HG03196 (cell line): Measurements from ENCODE around the gene ATP5PB.
A peak's percentile ranks its signal among the peaks of the same experiment; 100 is the strongest.

Experiments used
- ATAC-seq: cut with Tn5 transposase; IDR thresholded peaks from one replicate; pipeline ENCODE4 v1.9.1; 2021; ENCODE audit not compliant: unreplicated experiment

Gene ATP5PB

GRCh38 chr1:111474521-111474920, 25.3 kb downstream of the ATP5PB start:
- no peak for ATAC-seq

- peak; percentile 38 for ATAC-seq
Observed at GRCh38 chr1:111475701-111476100, 26.4 kb downstream of the ATP5PB start.

DNA sequence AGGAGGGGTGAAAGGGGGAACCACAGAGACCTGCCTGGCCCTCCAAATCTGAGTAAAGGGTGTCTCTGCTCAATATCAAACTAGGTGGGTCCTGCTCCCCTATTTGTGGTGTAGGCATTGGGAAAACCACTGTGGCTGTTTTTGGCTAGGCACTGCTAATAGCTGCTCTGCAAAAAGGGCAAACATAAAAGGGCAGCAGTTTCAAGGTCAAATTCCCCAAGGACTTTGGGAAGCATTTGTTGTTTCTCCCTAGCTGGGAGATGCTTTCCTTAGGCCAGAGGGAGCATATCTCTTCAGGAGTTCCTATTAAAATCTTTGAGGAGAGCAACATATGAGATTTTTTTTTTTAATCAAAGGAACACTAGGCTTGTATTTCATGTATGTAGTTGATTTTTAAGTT, 26.9 kb downstream of the ATP5PB start:
- no peak for ATAC-seq

DNA sequence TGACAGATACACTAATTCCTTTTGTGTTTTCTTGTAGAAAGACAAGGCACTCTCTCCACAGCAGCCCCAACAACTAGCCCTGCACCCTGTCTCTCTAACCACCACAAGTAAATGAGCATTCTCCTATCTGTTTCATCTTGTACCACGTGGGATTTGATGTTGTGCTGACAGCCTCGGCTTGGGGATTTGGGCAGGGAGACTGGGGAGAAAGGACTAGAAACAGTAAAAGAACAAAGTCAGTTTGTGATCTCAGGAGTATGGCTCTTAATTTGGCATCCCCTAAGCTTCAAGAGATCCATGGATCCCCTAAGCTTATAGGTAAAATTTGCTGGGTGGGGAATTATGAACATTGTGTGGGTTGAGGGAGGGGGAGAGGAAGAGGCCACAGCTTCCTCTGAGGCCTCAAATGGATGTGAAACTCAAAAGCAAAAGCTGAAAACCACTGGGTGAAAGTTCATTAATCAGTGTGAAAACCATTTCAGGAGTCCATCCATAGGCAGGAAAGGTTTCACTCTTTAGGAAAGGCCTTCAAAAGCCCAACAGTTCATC, 27.6 kb downstream of the ATP5PB start:
- peak; percentile 43 for ATAC-seq

- no peak for ATAC-seq
Observed at GRCh38 chr1:111480674-111481073, 31.4 kb downstream of the ATP5PB start.

- ATAC-seq, result no peak
Observed at GRCh38 chr1:111481387-111482221, 32.3 kb downstream of the ATP5PB start.

GRCh38 chr1:111483166-111483565, 33.9 kb downstream of the ATP5PB start:
- no peak for ATAC-seq

GRCh38 chr1:111483876-111484275, 34.6 kb downstream of the ATP5PB start:
- no peak for ATAC-seq

GRCh38 chr1:111484391-111485026, 35.2 kb downstream of the ATP5PB start:
- ATAC-seq, result no peak

GRCh38 chr1:111486431-111486830, 37.2 kb downstream of the ATP5PB start:
- ATAC-seq, result no peak

- ATAC-seq, result no peak
Observed at GRCh38 chr1:111487133-111487532, 37.9 kb downstream of the ATP5PB start.

DNA sequence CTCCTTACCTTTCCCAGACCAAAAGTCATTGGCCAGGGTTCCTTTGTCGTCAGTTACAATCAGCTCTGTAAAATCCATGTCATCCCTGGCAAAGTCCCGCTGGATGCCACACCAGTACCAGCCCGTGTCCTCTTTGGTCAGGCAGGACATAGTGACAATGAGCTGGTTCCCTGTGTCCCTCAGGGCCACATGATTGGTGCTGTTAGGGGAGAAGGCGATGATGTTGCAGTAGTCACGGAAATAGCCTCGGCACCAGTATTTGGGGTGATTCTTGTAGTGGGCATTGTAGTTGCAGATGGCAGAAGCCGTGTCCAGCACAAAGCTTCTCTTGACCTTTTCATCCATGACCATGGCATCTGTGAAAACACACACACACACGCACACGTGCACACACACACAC, 39.4 kb downstream of the ATP5PB start:
- ATAC-seq, result no peak

DNA sequence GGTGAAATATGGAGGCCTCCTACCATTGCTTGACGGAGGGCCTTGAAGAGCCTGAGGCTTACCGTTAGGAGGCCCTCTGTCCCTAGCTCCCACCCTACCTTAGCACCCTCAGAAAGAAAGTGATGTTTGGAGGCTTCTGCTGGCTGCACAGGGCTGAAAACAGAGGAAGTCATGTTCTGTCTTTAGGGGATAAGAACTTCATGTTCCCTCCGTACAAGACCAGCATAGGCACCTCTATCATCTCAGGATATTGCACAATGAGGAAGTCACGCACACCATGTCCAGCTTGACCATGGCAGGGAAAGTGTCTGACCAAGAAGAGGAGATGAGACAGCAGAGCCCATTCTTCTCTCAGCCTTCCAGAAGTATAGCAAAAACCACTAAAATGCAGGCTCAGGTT, 40.3 kb downstream of the ATP5PB start:
- no peak for ATAC-seq

- no peak for ATAC-seq
Observed at GRCh38 chr1:111490220-111490619, 41.0 kb downstream of the ATP5PB start.

DNA sequence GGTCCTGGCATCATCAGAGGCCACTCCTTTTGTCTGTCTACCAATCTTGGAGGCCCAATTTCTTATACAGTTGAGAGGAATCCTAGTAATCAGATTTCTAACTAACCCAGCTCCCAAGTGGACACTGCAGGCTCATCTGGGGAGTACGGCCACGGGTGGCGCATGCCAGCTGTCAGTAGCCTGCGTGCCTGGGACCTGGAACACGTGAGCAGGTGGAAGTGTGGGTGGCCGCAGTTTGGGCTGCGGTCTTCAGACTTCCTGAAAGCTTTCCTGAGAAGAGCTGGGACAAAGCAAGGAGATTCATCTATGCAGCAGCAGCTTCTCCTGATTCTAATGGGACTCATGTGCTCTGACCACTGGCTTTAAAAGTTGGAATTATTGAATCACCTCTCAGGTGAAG, 41.8 kb downstream of the ATP5PB start:
- ATAC-seq, result no peak

DNA sequence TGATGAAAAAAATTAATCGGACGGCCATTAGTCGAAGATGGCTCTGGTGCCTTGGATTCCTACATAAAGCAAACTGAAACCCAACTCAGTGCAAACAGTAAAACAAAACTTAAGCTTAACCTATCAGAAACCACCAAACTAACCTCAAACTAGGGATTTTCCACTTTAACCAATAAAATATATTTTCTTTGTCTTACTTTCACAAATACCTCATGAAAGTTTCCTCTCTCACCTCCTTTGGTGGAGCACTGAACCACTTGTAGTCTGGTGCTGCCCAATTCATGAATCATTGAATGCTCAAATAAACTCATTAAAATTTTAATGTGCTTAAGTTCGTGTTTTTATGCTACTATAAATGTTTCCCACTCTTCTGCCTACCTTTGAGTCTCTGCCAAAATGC, 47.1 kb downstream of the ATP5PB start:
- no peak for ATAC-seq

DNA sequence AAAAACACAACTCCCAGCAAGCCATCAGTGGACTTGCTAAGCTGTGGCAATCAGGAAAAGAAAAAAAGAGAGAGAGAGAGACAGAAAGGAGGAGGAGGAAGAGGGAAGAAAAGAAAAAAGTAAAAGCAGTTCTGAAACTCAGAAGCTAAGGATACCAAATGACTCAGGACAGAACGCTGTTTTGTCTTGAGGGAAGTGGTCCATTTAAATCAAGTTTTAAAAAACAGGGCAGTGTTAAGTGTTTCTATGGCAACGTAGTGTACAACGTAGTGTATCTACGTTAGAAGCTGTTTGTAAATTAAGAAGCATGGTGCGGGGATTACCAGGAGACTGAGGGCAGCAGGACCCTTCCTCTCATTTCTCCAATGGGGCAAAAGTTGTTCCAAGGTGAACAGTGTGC, 48.3 kb downstream of the ATP5PB start:
- no peak for ATAC-seq

DNA sequence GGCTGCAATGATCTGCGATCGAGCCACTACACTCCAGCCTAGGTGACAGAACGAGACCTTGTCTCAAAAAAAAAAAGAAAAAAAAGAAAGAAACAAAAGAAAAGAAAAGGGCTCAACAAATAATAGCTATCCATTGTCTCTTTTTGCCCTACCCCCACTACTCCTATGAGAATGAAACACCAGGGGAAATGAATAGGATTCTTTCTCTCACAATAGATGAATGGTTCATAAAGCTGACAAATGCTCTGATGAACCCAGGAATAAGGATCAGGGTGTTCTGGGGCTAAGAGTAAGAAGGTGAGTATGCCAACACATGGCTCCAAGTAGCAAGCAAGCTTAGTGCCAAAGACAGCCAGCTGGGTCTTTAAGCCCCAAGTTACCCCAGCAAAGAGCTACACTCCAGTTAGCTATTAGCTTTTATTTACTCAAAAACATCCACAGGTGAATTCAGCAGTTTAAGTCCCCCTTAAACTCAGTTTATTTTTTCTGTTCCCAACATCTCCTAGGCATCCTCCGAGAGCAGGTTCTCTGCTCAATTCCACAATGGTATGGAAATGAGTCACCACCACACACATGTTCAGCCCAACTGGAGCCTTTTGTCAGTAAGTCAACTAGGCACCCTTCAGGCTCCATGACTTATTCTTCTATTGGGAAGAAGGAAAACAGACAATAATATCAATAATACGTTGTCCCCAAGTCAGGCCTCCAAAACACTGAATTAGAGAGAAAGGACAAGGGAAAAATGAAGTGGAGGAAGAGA, 49.9 kb downstream of the ATP5PB start:
- no peak for ATAC-seq

GRCh38 chr1:111501645-111502044, 52.4 kb downstream of the ATP5PB start:
- ATAC-seq, result no peak

DNA sequence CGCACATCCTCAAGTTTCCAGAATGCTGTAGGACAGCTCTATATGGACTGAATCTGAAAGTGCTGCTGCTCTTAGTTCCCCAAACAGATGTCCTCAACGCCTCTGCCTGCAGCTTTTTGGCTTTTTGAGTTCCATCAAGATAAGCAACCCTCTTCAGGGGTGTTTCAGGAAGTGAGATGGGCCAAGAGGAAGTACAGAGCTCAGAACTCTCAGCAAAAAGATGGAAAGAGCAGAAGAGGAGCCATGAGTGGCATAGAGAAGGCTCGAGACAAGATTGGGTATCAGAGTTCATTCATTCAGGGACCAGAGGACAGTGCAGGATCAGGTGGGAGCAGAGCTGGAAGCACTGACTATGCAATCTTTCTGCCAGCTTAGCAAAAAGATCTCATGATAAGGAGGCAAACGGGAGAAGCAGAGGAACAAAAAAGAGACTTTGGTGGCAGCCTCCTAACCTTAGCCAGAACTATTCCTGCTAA, 54.4 kb downstream of the ATP5PB start, which contains the start of the genes ADORA3 and TMIGD3:
Gene ADORA3, minus strand, starts transcription at position 49 of the 476 bp plus-strand sequence. CDS start 279 bp downstream, outside the sequence.
Gene TMIGD3, minus strand, starts transcription at position 49 of the 476 bp plus-strand sequence. CDS start 279 bp downstream, outside the sequence.
- ATAC-seq, result no peak

DNA sequence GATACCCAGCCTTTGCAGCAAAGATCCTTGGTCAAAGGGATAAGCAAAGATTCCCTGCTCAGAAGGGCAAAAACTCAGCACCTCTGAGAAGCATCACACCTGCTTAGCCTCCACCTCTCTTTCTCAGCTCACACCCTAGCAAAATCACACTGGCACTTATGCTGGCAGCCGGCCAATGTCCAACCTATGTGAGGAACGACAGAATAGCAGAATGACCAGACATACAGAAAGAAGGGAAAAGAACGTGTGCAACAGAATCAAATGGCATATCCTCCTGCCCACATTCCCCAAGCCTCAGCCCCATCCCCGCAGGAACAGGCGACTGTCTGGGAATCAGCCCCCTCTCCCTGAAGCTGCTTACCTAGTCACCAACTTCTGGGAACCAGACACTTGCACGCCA, 54.8 kb downstream of the ATP5PB start:
- no peak for ATAC-seq
